GM12864 (cell line): ENCODE data around the gene CYP26B1.

Experiments
- DNase-seq: peaks from one replicate; pipeline ENCODE4 v3.0.0-alpha.2; 2011; ENCODE audit warnings: low read depth
- H3K4me3 ChIP-seq: 2 replicates; pipeline ENCODE4 v1.5.1; 2011; ENCODE audit warnings: mild to moderate bottlenecking, low read depth, low read length, control low read depth
- CTCF ChIP-seq: IDR thresholded peaks from 2 replicates; pipeline ENCODE4 v1.5.1; 2011; ENCODE audit warnings: low read depth, mild to moderate bottlenecking, moderate library complexity, low read length, control low read depth, inconsistent platforms; ENCODE audit errors: missing control alignments

The CYP26B1 gene

GRCh38 chr2:72138011-72138881, 9.4 kb downstream of the CYP26B1 start:
- no peak for TF ChIP-seq CTCF
- H3K4me3 ChIP-seq, result no peak overlapping the region
- no peak for DNase-seq

GRCh38 chr2:72137498-72138010, 10.1 kb downstream of the CYP26B1 start:
- peak; percentile 86 for TF ChIP-seq CTCF
- DNase-seq, result peak; percentile 3
- no peak overlapping the region for H3K4me3 ChIP-seq

GRCh38 chr2:72136933-72137497, 10.6 kb downstream of the CYP26B1 start:
- no peak for DNase-seq
- TF ChIP-seq CTCF, result no peak
- H3K4me3 ChIP-seq, result no peak overlapping the region

- H3K4me3 ChIP-seq, result no peak overlapping the region
- TF ChIP-seq CTCF, result no peak
- DNase-seq, result no peak
These were observed 11.3 kb downstream of the CYP26B1 start for GRCh38 chr2:72136331-72136730.

GRCh38 chr2:72135921-72136320, 11.7 kb downstream of the CYP26B1 start:
- no peak overlapping the region for H3K4me3 ChIP-seq
- TF ChIP-seq CTCF, result no peak
- DNase-seq, result no peak

- no peak for TF ChIP-seq CTCF
- H3K4me3 ChIP-seq, result no peak overlapping the region
- no peak for DNase-seq
These were observed 12.5 kb downstream of the CYP26B1 start for GRCh38 chr2:72134997-72135800.
